Thoracic aorta (tissue), 2 donors: ENCODE results near the gene ANKRD16. TPM values are rescaled to one million over a fixed set of nuclear protein-coding genes. Genes with fewer than 3 reads are reported as not detected.

Source experiments
- ATAC-seq: fragments of 150-250 bp; one replicate; pipeline ENCODE4 v1.8.0; 2017; ENCODE audit warnings: low read depth; ENCODE audit not compliant: insufficient number of reproducible peaks, low FRiP score
- DNase-seq: peaks from one replicate; pipeline ENCODE4 v3.0.0-alpha.2; 2020; ENCODE audit warnings: low spot score
- H3K27ac ChIP-seq, 2 donors: fragments of 200-600 bp; sonication (generic); 1 replicate in 1 of 2; 2 replicates in 1 of 2; pipeline ENCODE4 v1.5.1; 2016; ENCODE audit warnings: mild to moderate bottlenecking in 2 of 2, moderate library complexity in 2 of 2
- H3K27me3 ChIP-seq: fragments of 200-600 bp; sonication (generic); replicated peaks from 2 replicates; pipeline ENCODE4 v1.6.0; 2016; ENCODE audit warnings: mild to moderate bottlenecking; ENCODE audit not compliant: insufficient read depth
- H3K36me3 ChIP-seq: fragments of 200-600 bp; sonication (generic); one replicate; pipeline ENCODE4 v1.5.1; 2016
- H3K4me1 ChIP-seq, 2 donors: fragments of 200-600 bp; sonication (generic); 1 replicate in 1 of 2; 2 replicates in 1 of 2; pipeline versions ENCODE4 v1.5.1 to v1.6.0; 2016; ENCODE audit warnings: low read depth in 2 of 2, mild to moderate bottlenecking in 1 of 2; ENCODE audit not compliant: control insufficient read depth in 1 of 2
- H3K4me3 ChIP-seq: fragments of 200-600 bp; sonication (generic); 2 replicates; pipeline ENCODE4 v1.5.1; 2016; ENCODE audit warnings: mild to moderate bottlenecking
- H3K9me3 ChIP-seq: fragments of 200-600 bp; sonication (generic); 2 replicates; pipeline ENCODE4 v1.5.1; 2016
- total RNA-seq, 2 donors: library from RNA; depleted of rRNA; stranded (reverse); fragments of >200 nt; gene quantifications; one replicate each; pipeline versions ENCODE4 v1.1.0 to v1.2.3, GENCODE V29; 2016
- TF ChIP-seq, protein P1 (sequence below): fragments of 200-600 bp; sonication (generic); IDR thresholded peaks from one replicate; pipeline ENCODE4 v1.5.1; 2019; ENCODE audit warnings: antibody characterized with exemption

Gene ANKRD16
- total RNA-seq, 2 donors from 2014 or later = 10.4 to 15.0 TPM

DNA sequence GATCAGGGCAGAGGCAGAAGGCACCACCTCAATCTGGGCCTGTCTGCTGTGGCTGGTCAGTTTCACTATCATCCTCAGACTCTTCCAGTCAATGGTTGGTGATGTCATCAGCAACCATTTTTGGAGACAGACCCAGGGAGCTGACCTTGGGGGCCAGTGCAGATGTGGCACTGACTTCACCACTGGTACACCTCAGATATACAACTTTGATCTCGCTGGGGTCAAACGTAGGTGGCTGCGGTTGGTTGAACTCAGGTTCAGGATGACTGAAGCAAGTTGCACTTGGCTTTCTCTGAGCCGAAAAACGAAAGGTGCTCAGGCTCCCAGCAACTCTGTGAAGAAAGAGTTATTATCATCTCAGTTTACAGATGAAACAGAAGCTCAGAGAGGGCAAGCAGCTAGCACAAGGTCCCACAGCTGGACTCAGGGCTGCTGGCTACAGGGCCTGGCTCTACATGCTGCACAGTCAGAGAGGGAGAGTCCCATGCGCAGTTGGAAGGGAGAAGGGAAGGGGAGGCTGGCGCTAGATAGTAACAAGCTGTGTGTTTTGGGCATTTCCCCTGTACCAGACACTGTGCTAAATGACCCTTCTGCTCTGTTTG is 27.2 kb downstream of the ANKRD16 start:
- DNase-seq = no peak
- peaks cover 4% of the 10 kb centered on the region for H3K36me3 ChIP-seq
- ATAC-seq = no peak
- no peak overlapping the region for H3K4me3 ChIP-seq
- H3K27ac ChIP-seq = no peak overlapping the region
- no peaks in the 10 kb centered on the region for H3K9me3 ChIP-seq
- TF ChIP-seq, protein P1, sequence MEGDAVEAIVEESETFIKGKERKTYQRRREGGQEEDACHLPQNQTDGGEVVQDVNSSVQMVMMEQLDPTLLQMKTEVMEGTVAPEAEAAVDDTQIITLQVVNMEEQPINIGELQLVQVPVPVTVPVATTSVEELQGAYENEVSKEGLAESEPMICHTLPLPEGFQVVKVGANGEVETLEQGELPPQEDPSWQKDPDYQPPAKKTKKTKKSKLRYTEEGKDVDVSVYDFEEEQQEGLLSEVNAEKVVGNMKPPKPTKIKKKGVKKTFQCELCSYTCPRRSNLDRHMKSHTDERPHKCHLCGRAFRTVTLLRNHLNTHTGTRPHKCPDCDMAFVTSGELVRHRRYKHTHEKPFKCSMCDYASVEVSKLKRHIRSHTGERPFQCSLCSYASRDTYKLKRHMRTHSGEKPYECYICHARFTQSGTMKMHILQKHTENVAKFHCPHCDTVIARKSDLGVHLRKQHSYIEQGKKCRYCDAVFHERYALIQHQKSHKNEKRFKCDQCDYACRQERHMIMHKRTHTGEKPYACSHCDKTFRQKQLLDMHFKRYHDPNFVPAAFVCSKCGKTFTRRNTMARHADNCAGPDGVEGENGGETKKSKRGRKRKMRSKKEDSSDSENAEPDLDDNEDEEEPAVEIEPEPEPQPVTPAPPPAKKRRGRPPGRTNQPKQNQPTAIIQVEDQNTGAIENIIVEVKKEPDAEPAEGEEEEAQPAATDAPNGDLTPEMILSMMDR = no peak
- no peaks in the 10 kb centered on the region for H3K4me1 ChIP-seq
- no peaks in the 10 kb centered on the region for H3K27me3 ChIP-seq

DNA sequence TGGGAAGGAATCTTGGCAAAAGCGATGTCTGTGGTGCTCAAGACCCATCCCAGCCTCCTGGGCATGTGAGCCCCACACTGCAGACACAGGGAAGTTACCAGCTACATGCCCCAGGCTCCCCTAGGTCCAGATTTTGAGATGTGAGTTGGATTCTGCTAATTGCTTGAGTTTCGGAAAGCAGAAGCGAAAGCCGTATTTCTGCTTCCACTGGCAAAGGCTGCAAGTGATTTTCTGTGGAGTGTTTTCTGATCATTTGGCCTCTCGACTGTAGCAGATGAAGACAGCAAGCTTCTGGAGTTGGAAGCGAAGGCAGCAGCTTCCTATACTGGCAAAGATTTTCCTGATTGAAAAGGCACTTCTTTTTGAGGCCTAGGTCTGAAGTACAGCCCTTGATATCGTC is 29.6 kb downstream of the ANKRD16 start:
- peaks cover 4% of the 10 kb centered on the region for H3K36me3 ChIP-seq
- TF ChIP-seq, protein P1 = no peak
- no peak overlapping the region for H3K4me3 ChIP-seq
- no peak for ATAC-seq
- H3K4me1 ChIP-seq = no peaks in the 10 kb centered on the region
- H3K27ac ChIP-seq = no peak overlapping the region
- no peaks in the 10 kb centered on the region for H3K9me3 ChIP-seq
- DNase-seq = no peak
- H3K27me3 ChIP-seq = no peaks in the 10 kb centered on the region

DNA sequence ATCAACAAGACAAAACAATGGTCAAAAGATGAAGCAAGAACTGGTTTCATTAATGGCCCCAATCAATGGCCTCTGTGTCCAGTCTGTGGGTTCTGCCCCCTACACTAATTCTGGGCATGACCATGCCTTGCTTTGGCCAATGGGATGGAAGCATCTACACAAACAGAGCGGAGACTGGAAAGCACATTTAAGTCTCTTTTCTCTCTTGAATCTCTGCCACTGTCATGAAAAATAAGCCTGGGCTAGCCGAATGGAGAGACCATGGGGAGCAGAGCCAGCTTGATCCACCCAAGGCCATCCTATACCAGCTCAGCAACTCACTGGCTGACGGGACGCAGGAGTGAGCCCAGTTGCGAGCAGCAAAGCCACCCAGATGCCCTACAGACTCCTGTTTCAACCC is 30.9 kb downstream of the ANKRD16 start:
- Histone ChIP-seq H3K36me3 (peaks cover 4% of the 10 kb centered on the region), H3K4me1 (no peaks in the 10 kb centered on the region), H3K27me3 (no peaks in the 10 kb centered on the region), H3K9me3 (no peaks in the 10 kb centered on the region), H3K27ac (no peak overlapping the region), H3K4me3 (no peak overlapping the region)
- ATAC-seq (no peak), DNase-seq (no peak)
- TF ChIP-seq, protein P1 = no peak

DNA sequence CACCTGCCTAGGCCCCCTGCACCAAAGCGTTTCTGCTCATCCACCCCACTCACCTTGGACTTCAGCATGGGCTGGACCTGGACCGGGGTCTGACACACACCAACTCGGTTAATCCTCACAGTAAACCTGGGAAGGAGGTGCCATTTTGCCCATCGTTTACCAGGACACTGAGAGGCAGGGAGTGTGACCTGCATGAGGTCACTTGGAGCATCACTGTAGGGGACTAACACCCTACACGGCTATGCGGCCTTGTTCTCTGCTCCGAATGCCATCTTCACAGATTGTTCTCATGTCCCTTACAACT is 33.0 kb downstream of the ANKRD16 start:
- TF ChIP-seq, protein P1 = no peak
- Histone ChIP-seq H3K27me3 (no peaks in the 10 kb centered on the region), H3K9me3 (no peaks in the 10 kb centered on the region), H3K4me1 (no peaks in the 10 kb centered on the region), H3K4me3 (no peak overlapping the region), H3K36me3 (no peaks in the 10 kb centered on the region), H3K27ac (no peak overlapping the region)
- DNase-seq (no peak), ATAC-seq (no peak)

DNA sequence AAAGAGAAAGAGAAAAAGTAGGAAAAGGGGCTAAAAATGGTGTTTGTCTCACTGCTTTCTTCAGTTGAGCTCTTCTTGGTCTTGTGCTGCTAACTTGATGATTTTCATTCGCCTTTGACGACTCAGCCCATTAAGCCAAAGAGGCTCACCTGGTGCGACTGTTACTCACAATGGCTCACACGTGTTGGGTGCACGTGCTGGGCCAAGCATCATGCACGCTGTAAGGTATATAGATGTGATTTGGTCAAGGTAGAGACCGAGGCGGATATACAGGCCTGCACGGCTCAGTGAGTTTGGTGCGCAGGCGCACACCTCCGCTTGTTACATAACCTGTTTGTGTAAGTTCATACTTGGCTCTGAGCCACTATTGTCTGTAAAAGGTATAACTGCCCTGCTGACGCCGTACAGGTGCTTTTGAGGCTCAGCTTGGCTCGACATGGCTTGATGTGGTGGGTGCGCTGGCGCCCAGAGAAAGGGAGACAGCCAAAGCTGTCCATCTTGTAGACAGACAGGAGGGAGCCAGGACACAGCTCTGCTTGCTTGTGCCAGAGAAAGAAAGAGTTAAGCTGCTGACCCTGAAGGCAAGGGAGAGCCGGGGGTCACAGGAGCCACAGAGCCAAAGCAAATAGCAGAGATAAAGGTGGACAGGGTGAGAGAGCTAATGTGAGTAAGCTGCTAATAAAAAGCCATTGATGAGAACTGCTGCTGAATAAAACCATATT is 33.6 kb downstream of the ANKRD16 start:
- TF ChIP-seq, protein P1 = no peak
- no peak for ATAC-seq
- no peaks in the 10 kb centered on the region for H3K36me3 ChIP-seq

More for the DNA sequence above, 33.6 kb downstream of the ANKRD16 start:
- Histone ChIP-seq H3K27me3 (no peaks in the 10 kb centered on the region), H3K4me3 (no peak overlapping the region), H3K27ac (no peak overlapping the region), H3K9me3 (no peaks in the 10 kb centered on the region), H3K4me1 (no peaks in the 10 kb centered on the region)
- no peak for DNase-seq
